GM21367 (cell line): ENCODE results near the gene KIF18B.

Experiments
- ATAC-seq: cut with Tn5 transposase; IDR thresholded peaks from one replicate; pipeline ENCODE4 v1.9.1; 2021; ENCODE audit not compliant: unreplicated experiment

KIF18B gene

DNA sequence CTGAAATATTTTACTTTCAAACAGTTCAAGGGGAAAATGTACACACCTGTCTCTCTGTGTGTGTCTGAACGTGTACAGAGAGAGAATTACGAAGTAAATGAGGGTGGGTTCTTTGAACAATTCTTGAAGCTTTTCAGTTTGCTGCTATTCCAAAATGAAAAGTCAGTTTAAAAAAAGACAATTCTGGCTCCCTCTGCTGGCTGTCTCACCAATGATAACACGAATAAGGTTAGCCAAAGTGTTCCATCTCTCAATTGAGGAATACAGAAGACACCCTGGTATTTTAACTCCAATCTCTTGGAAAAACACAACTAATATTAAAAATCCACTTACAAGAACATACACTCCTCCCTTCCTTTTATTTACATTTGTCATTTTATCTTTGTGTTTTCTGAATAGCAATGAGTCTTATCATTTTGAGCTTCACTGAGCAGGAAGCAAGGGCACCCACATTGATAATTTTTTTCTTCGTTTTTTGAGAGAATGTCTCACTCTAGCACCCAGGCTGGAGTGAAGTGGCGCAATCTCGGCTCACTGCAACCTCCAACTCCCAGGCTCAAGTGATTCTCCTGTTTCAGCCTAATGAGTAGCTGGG, 68.8 kb downstream of the KIF18B start:
- ATAC-seq, result no peak

DNA sequence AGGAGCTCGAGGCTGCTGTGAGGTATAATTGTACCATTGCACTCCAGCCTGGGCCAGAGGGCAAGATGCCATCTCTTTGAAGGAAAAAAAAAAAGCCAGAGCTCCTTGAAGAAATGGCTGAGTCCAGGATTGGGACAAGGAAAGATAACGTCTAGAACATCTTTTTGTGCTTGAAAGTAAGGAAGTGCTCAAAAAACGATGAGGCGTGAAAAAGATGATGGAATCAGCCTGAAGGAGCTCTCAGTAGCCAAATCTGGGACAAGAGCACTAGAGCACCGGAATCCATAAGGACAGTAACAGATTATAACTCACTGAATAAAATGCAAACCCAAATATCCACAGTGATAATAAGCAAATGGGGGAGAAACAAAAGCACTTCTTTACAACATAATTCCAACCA, 70.5 kb downstream of the KIF18B start:
- ATAC-seq, result no peak

DNA sequence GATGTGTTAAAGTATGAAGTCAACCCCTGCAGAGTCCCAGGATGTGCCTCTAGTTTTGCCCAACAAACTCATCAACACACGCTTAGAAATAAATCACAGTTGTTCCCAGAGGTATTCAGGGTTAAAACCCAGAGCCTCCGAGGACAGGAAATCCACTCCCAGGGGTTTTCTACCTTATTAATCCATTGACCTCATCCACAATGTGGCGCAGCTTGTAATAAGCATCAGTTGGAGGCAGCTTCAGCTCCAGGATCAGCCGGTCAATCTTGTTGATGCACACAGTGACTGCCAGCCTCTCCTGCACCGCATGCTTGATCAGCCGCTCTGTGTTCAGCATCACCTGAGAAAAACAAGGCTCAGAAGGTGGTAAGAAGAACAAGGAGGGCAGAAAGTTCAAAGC, 71.8 kb downstream of the KIF18B start:
- ATAC-seq, result no peak
